Suprapubic skin (tissue), 4 donors: ENCODE results near the gene RINL. TPM values are rescaled to one million over a fixed set of nuclear protein-coding genes. Genes with fewer than 3 reads are reported as not detected.

ENCODE experiments used
- DNase-seq, 2 donors: peaks; one replicate each; pipeline ENCODE4 v3.0.0-alpha.2; 2019; ENCODE audit warnings: low spot score in 2 of 2
- H3K27ac ChIP-seq: fragments of 200-600 bp; sonication (generic); one replicate; pipeline ENCODE4 v1.5.1; 2019
- H3K27me3 ChIP-seq: fragments of 200-600 bp; sonication (generic); one replicate; pipeline ENCODE4 v1.5.1; 2019
- H3K36me3 ChIP-seq: fragments of 200-600 bp; sonication (generic); one replicate; pipeline ENCODE4 v1.5.1; 2019
- H3K4me1 ChIP-seq: fragments of 200-600 bp; sonication (generic); one replicate; pipeline ENCODE4 v1.5.1; 2019
- H3K4me3 ChIP-seq: fragments of 200-600 bp; sonication (generic); one replicate; pipeline ENCODE4 v1.5.1; 2019; ENCODE audit warnings: mild to moderate bottlenecking
- H3K9me3 ChIP-seq: fragments of 200-600 bp; sonication (generic); one replicate; pipeline ENCODE4 v1.5.1; 2019
- CTCF ChIP-seq, 2 donors: fragments of 200-600 bp in 1 of 2; fragments of 450-650 bp in 1 of 2; sonication (generic) in 1 of 2; IDR thresholded peaks; one replicate each; pipeline ENCODE4 v1.5.1; 2016 to 2019; ENCODE audit warnings: antibody characterized with exemption in 2 of 2, mild to moderate bottlenecking in 1 of 2, moderate library complexity in 1 of 2
- EP300 ChIP-seq: sonication (generic); formaldehyde crosslinking; IDR thresholded peaks from one replicate; pipeline ENCODE4 v1.6.1; 2017; ENCODE audit warnings: antibody characterized with exemption
- POLR2A ChIP-seq, 2 donors: fragments of 450-650 bp; IDR thresholded peaks; one replicate each; pipeline ENCODE4 v1.6.1; 2017; ENCODE audit warnings: antibody characterized with exemption in 2 of 2, mild to moderate bottlenecking in 2 of 2, moderate library complexity in 2 of 2
- POLR2AphosphoS5 ChIP-seq, 3 donors: sonication (generic); formaldehyde crosslinking; IDR thresholded peaks; one replicate each; pipeline ENCODE4 v1.6.1; 2017; ENCODE audit warnings: antibody characterized with exemption in 3 of 3
- WGBS: methylation state at CpG from one replicate; pipeline ENCODE4 v1.1.5; 2018; 5-methylcytosine and 5-hydroxymethylcytosine counted together
- total RNA-seq, 4 donors: library from RNA; depleted of rRNA; stranded (reverse); fragments of >200 nt; gene quantifications; one replicate each; pipeline ENCODE4 v1.1.0, GENCODE V29; 2016

The RINL gene
- total RNA-seq, 4 donors from 2014 or later = 5.1 to 17.2 (median 9.2) TPM

GRCh38 chr19:38880882-38881609, 3.0 kb upstream of the RINL start:
- no peak overlapping the region for H3K27ac ChIP-seq
- H3K9me3 ChIP-seq = no peaks in the 10 kb centered on the region
- H3K27me3 ChIP-seq = no peaks in the 10 kb centered on the region
- H3K4me3 ChIP-seq = no peak overlapping the region
- peaks cover 3% of the 10 kb centered on the region for H3K4me1 ChIP-seq
- H3K36me3 ChIP-seq = peaks cover 52% of the 10 kb centered on the region
- TF ChIP-seq EP300 (no peak), CTCF (IDR thresholded peaks at IDR 0.05) (no peak), POLR2AphosphoS5 (IDR thresholded peaks at IDR 0.05) (no peak), POLR2A (IDR thresholded peaks at IDR 0.05) (no peak)
- DNase-seq = no peak
- WGBS = 89% methylated on average over 14 of the region's 19 CpGs

GRCh38 chr19:38880076-38880881, 2.2 kb upstream of the RINL start:
- no peak overlapping the region for H3K27ac ChIP-seq
- WGBS = 95% methylated on average over 12 of the region's 19 CpGs
- no peaks in the 10 kb centered on the region for H3K27me3 ChIP-seq
- no peak for DNase-seq
- TF ChIP-seq POLR2A (IDR thresholded peaks at IDR 0.05) = no peak
- TF ChIP-seq CTCF (IDR thresholded peaks at IDR 0.05) = no peak
- H3K4me1 ChIP-seq = peaks cover 3% of the 10 kb centered on the region
- peaks cover 52% of the 10 kb centered on the region for H3K36me3 ChIP-seq
- H3K4me3 ChIP-seq = no peak overlapping the region
- H3K9me3 ChIP-seq = no peaks in the 10 kb centered on the region

GRCh38 chr19:38879400-38879751, 1.3 kb upstream of the RINL start:
- Histone ChIP-seq H3K4me1 (peaks cover 3% of the 10 kb centered on the region), H3K9me3 (no peaks in the 10 kb centered on the region), H3K4me3 (no peak overlapping the region), H3K27ac (no peak overlapping the region), H3K27me3 (no peaks in the 10 kb centered on the region), H3K36me3 (peaks cover 52% of the 10 kb centered on the region)
- WGBS = 87% methylated on average over 11 of the region's 11 CpGs
- no peak for TF ChIP-seq EP300
- no peak for TF ChIP-seq CTCF (IDR thresholded peaks at IDR 0.05)
- no peak for TF ChIP-seq POLR2AphosphoS5 (IDR thresholded peaks at IDR 0.05)
- no peak for TF ChIP-seq POLR2A (IDR thresholded peaks at IDR 0.05)
- no peak for DNase-seq

- no peak overlapping the region for H3K4me3 ChIP-seq
- H3K9me3 ChIP-seq = no peaks in the 10 kb centered on the region
- H3K27me3 ChIP-seq = no peaks in the 10 kb centered on the region
- no peak for DNase-seq
- no peak for TF ChIP-seq POLR2AphosphoS5 (IDR thresholded peaks at IDR 0.05)
- TF ChIP-seq CTCF (IDR thresholded peaks at IDR 0.05) = no peak
- no peak for TF ChIP-seq EP300
- TF ChIP-seq POLR2A (IDR thresholded peaks at IDR 0.05) = no peak
- H3K4me1 ChIP-seq = peaks cover 3% of the 10 kb centered on the region
- 65% methylated on average over 11 of the region's 16 CpGs for WGBS
- peak overlapping the region; percentile 28 for H3K27ac ChIP-seq
- H3K36me3 ChIP-seq = peaks cover 51% of the 10 kb centered on the region
These were observed 712 bp upstream of the RINL start for GRCh38 chr19:38878575-38879399.
